Iris pigment epithelial cell (primary cell): ENCODE results near the gene BAZ1B.
"Not testable (repeated sequence)": the region's sequence is repeated elsewhere in the genome, so short reads cannot be mapped to it uniquely, and the experiment has no call there.

ENCODE experiments used
- DNase-seq: peaks from one replicate; pipeline ENCODE4 v3.0.0-alpha.2; 2011; ENCODE audit warnings: low read depth

Gene BAZ1B

GRCh38 chr7:73443548-73444255 is 78.4 kb downstream of the BAZ1B start:
- no peak for DNase-seq

- DNase-seq = no peak
These were observed 79.1 kb downstream of the BAZ1B start for GRCh38 chr7:73442903-73443500.

GRCh38 chr7:73442222-73442902 is 79.7 kb downstream of the BAZ1B start:
- DNase-seq = no peak

GRCh38 chr7:73439410-73439704 is 82.7 kb downstream of the BAZ1B start:
- DNase-seq = no peak

GRCh38 chr7:73438547-73439409 is 83.3 kb downstream of the BAZ1B start:
- DNase-seq = no peak

GRCh38 chr7:73437621-73438416 is 84.3 kb downstream of the BAZ1B start:
- DNase-seq = no peak

- no peak for DNase-seq
These were observed 85.0 kb downstream of the BAZ1B start for GRCh38 chr7:73437091-73437490.

- no peak for DNase-seq
These were observed 85.8 kb downstream of the BAZ1B start for GRCh38 chr7:73436031-73436929.

GRCh38 chr7:73435471-73436009 is 86.6 kb downstream of the BAZ1B start:
- no peak for DNase-seq

- no peak for DNase-seq
These were observed 87.4 kb downstream of the BAZ1B start for GRCh38 chr7:73434701-73435069.

GRCh38 chr7:73433924-73434700 is 88.0 kb downstream of the BAZ1B start:
- no peak for DNase-seq

GRCh38 chr7:73432676-73433075 is 89.4 kb downstream of the BAZ1B start:
- no peak for DNase-seq

- DNase-seq = no peak
These were observed 90.9 kb downstream of the BAZ1B start for GRCh38 chr7:73431041-73431835.

GRCh38 chr7:73430540-73430939 is 91.6 kb downstream of the BAZ1B start:
- DNase-seq = not testable (repeated sequence)

GRCh38 chr7:73429622-73430505 is 92.2 kb downstream of the BAZ1B start:
- no peak for DNase-seq

- peak; percentile 43 for DNase-seq
These were observed 92.9 kb downstream of the BAZ1B start for GRCh38 chr7:73429215-73429614.

- DNase-seq = no peak
These were observed 93.9 kb downstream of the BAZ1B start for GRCh38 chr7:73427902-73428787.
